Measurements from ENCODE around the gene PERCC1.

PERCC1 gene

GRCh38 chr16:1398826-1399581 lies 31.9 kb upstream of the PERCC1 start:
- H3K27ac Mint-ChIP-seq: no peak overlapping the region
- no peaks in the 10 kb centered on the region for H3K9me3 Mint-ChIP-seq

GRCh38 chr16:1401061-1401757 lies 29.7 kb upstream of the PERCC1 start:
- peaks cover 3% of the 10 kb centered on the region for H3K4me1 Mint-ChIP-seq
- DNase-seq (ENCODE audit: low spot score in 2 of 2): no peak
- no peaks in the 10 kb centered on the region for H3K27me3 Mint-ChIP-seq
- no peak overlapping the region for H3K4me3 Mint-ChIP-seq
- no peak overlapping the region for H3K27ac Mint-ChIP-seq
- ATAC-seq (ENCODE audit: low read depth): no peak
- H3K36me3 Mint-ChIP-seq: peaks cover 26% of the 10 kb centered on the region
- no peaks in the 10 kb centered on the region for H3K9me3 Mint-ChIP-seq

More at GRCh38 chr16:1398826-1399581, 31.9 kb upstream of the PERCC1 start:
- Mint-ChIP-seq H3K27me3 (no peaks in the 10 kb centered on the region), H3K4me3 (no peak overlapping the region), H3K4me1 (peaks cover 3% of the 10 kb centered on the region), H3K36me3 (peaks cover 26% of the 10 kb centered on the region)
- no peak for DNase-seq (ENCODE audit: low spot score in 2 of 2)
- ATAC-seq (ENCODE audit: low read depth): no peak

- no peaks in the 10 kb centered on the region for H3K9me3 Mint-ChIP-seq
- no peak for ATAC-seq (ENCODE audit: low read depth)
- no peaks in the 10 kb centered on the region for H3K27me3 Mint-ChIP-seq
- H3K36me3 Mint-ChIP-seq: peaks cover 24% of the 10 kb centered on the region
- peaks cover 3% of the 10 kb centered on the region for H3K4me1 Mint-ChIP-seq
- no peak overlapping the region for H3K4me3 Mint-ChIP-seq
- H3K27ac Mint-ChIP-seq: no peak overlapping the region
- DNase-seq (ENCODE audit: low spot score in 2 of 2): no peak
Measured at GRCh38 chr16:1401758-1402154, 29.1 kb upstream of the PERCC1 start.

GRCh38 chr16:1403036-1403435 lies 27.8 kb upstream of the PERCC1 start:
- Mint-ChIP-seq H3K4me3 (no peak overlapping the region), H3K4me1 (peaks cover 3% of the 10 kb centered on the region), H3K9me3 (no peaks in the 10 kb centered on the region), H3K36me3 (peaks cover 22% of the 10 kb centered on the region), H3K27ac (no peak overlapping the region), H3K27me3 (no peaks in the 10 kb centered on the region)
- DNase-seq (ENCODE audit: low spot score in 2 of 2) (no peak), ATAC-seq (ENCODE audit: low read depth) (no peak)

- DNase-seq (ENCODE audit: low spot score in 2 of 2): no peak
- no peak overlapping the region for H3K27ac Mint-ChIP-seq
- peaks cover 7% of the 10 kb centered on the region for H3K4me1 Mint-ChIP-seq
- no peak for ATAC-seq (ENCODE audit: low read depth)
- no peaks in the 10 kb centered on the region for H3K9me3 Mint-ChIP-seq
- H3K4me3 Mint-ChIP-seq: no peak overlapping the region
- H3K27me3 Mint-ChIP-seq: no peaks in the 10 kb centered on the region
- peaks cover 19% of the 10 kb centered on the region for H3K36me3 Mint-ChIP-seq
Measured at GRCh38 chr16:1403733-1404132, 27.1 kb upstream of the PERCC1 start.

- Mint-ChIP-seq H3K27ac (no peak overlapping the region), H3K27me3 (no peaks in the 10 kb centered on the region), H3K4me1 (peaks cover 13% of the 10 kb centered on the region), H3K4me3 (peak overlapping the region; percentile 87), H3K36me3 (peaks cover 7% of the 10 kb centered on the region), H3K9me3 (no peaks in the 10 kb centered on the region)
- no peak for ATAC-seq (ENCODE audit: low read depth)
- no peak for DNase-seq (ENCODE audit: low spot score in 2 of 2)
Measured at GRCh38 chr16:1407753-1408152, 23.1 kb upstream of the PERCC1 start.

GRCh38 chr16:1408171-1408837 lies 22.6 kb upstream of the PERCC1 start:
- peak overlapping the region; percentile 87 for H3K4me3 Mint-ChIP-seq
- DNase-seq (ENCODE audit: low spot score in 2 of 2): peak; percentile 96 to 98
- peaks cover 12% of the 10 kb centered on the region for H3K4me1 Mint-ChIP-seq
- no peaks in the 10 kb centered on the region for H3K9me3 Mint-ChIP-seq
- peak overlapping the region; percentile 82 for H3K27ac Mint-ChIP-seq
- peak; percentile 94 for ATAC-seq (ENCODE audit: low read depth)
- peaks cover 3% of the 10 kb centered on the region for H3K36me3 Mint-ChIP-seq
- H3K27me3 Mint-ChIP-seq: no peaks in the 10 kb centered on the region

GRCh38 chr16:1412847-1413246 lies 18.0 kb upstream of the PERCC1 start:
- H3K27ac Mint-ChIP-seq: no peak overlapping the region
- no peaks in the 10 kb centered on the region for H3K27me3 Mint-ChIP-seq
- H3K4me3 Mint-ChIP-seq: peak overlapping the region; percentile 46
- ATAC-seq (ENCODE audit: low read depth) (no peak), DNase-seq (ENCODE audit: low spot score in 2 of 2) (no peak)
- H3K36me3 Mint-ChIP-seq: no peaks in the 10 kb centered on the region
- H3K9me3 Mint-ChIP-seq: no peaks in the 10 kb centered on the region
- peaks cover 13% of the 10 kb centered on the region for H3K4me1 Mint-ChIP-seq

- H3K9me3 Mint-ChIP-seq: no peaks in the 10 kb centered on the region
- peak overlapping the region; percentile 93 for H3K27ac Mint-ChIP-seq
Measured at GRCh38 chr16:1413684-1414531, 17.0 kb upstream of the PERCC1 start.

GRCh38 chr16:1414532-1415260 lies 16.2 kb upstream of the PERCC1 start, which contains the start of gene UNKL:
Gene UNKL, minus strand, starts transcription at chr16:1414704. Its CDS starts 13 bp downstream, at chr16:1414691.
- Mint-ChIP-seq H3K36me3 (no peaks in the 10 kb centered on the region), H3K27ac (peak within 1 kb of the TSS; percentile 93), H3K4me1 (peaks cover 7% of the 10 kb centered on the region), H3K27me3 (no peaks in the 10 kb centered on the region), H3K4me3 (peak within 1 kb of the TSS; percentile 90), H3K9me3 (no peaks in the 10 kb centered on the region)
- peak; percentile 74 to 79 for DNase-seq (ENCODE audit: low spot score in 2 of 2)
- ATAC-seq (ENCODE audit: low read depth): peak; percentile 66

More at GRCh38 chr16:1413684-1414531, 17.0 kb upstream of the PERCC1 start:
- peaks cover 9% of the 10 kb centered on the region for H3K4me1 Mint-ChIP-seq
- peak overlapping the region; percentile 90 for H3K4me3 Mint-ChIP-seq
- ATAC-seq (ENCODE audit: low read depth) (peak; percentile 75), DNase-seq (ENCODE audit: low spot score in 2 of 2) (peak; percentile 66 to 72)
- H3K27me3 Mint-ChIP-seq: no peaks in the 10 kb centered on the region
- H3K36me3 Mint-ChIP-seq: no peaks in the 10 kb centered on the region

GRCh38 chr16:1416521-1416941 lies 14.3 kb upstream of the PERCC1 start:
- Mint-ChIP-seq H3K27me3 (no peaks in the 10 kb centered on the region), H3K4me1 (peaks cover 14% of the 10 kb centered on the region), H3K4me3 (no peak overlapping the region), H3K27ac (peak overlapping the region; percentile 53), H3K9me3 (no peaks in the 10 kb centered on the region), H3K36me3 (peaks cover 2% of the 10 kb centered on the region)
- DNase-seq (ENCODE audit: low spot score in 2 of 2): no peak
- no peak for ATAC-seq (ENCODE audit: low read depth)

GRCh38 chr16:1420111-1420539 lies 10.8 kb upstream of the PERCC1 start:
- peak overlapping the region; percentile 97 for H3K4me3 Mint-ChIP-seq
- peaks cover 2% of the 10 kb centered on the region for H3K36me3 Mint-ChIP-seq
- no peaks in the 10 kb centered on the region for H3K9me3 Mint-ChIP-seq
- no peaks in the 10 kb centered on the region for H3K27me3 Mint-ChIP-seq
- DNase-seq (ENCODE audit: low spot score in 2 of 2) (no peak), ATAC-seq (ENCODE audit: low read depth) (no peak)
- H3K4me1 Mint-ChIP-seq: peaks cover 10% of the 10 kb centered on the region
- peak overlapping the region; percentile 97 for H3K27ac Mint-ChIP-seq

- peak overlapping the region; percentile 97 for H3K27ac Mint-ChIP-seq
- peaks cover 2% of the 10 kb centered on the region for H3K36me3 Mint-ChIP-seq
- no peaks in the 10 kb centered on the region for H3K27me3 Mint-ChIP-seq
- H3K9me3 Mint-ChIP-seq: no peaks in the 10 kb centered on the region
- DNase-seq (ENCODE audit: low spot score in 2 of 2): no peak
- no peak for ATAC-seq (ENCODE audit: low read depth)
- H3K4me3 Mint-ChIP-seq: no peak overlapping the region
- H3K4me1 Mint-ChIP-seq: peaks cover 7% of the 10 kb centered on the region
Measured at GRCh38 chr16:1422076-1422475, 8.8 kb upstream of the PERCC1 start.
